ENCODE measurements around the gene L2HGDH.
"Not testable (repeated sequence)": the region's sequence is repeated elsewhere in the genome, so short reads cannot be mapped to it uniquely, and the experiment has no call there.

The L2HGDH gene

GRCh38 chr14:50311972-50312733 is at the start of gene L2HGDH, which contains the start of gene DMAC2L:
TSS of gene L2HGDH (minus strand) at chr14:50312229. CDS start at chr14:50312150, 79 bp downstream.
TSS of gene DMAC2L (plus strand) at chr14:50312324. CDS start at chr14:50321488, 9,164 bp downstream.
- peak; percentile 95 for DNase-seq (ENCODE audit: low read depth, low spot score)
- no peak for TF ChIP-seq CTCF (IDR thresholded peaks at IDR 0.05; ENCODE audit: low read depth, low read length)
- H3K4me3 ChIP-seq (ENCODE audit: low read depth, low read length), result peak within 1 kb of the TSS; percentile 73
- in situ Hi-C loops (cut with HindIII; ENCODE audit: low sequenced_read_pairs), result no loop called here

GRCh38 chr14:50360851-50361250 is 48.8 kb upstream of the L2HGDH start:
- TF ChIP-seq CTCF (IDR thresholded peaks at IDR 0.05; ENCODE audit: low read depth, low read length), result no peak
- H3K4me3 ChIP-seq (ENCODE audit: low read depth, low read length), result no peak overlapping the region
- in situ Hi-C loops (cut with HindIII; ENCODE audit: low sequenced_read_pairs), result no loop called here
- no peak for DNase-seq (ENCODE audit: low read depth, low spot score)

- in situ Hi-C loops (cut with HindIII; ENCODE audit: low sequenced_read_pairs), result no loop called here
- H3K4me3 ChIP-seq (ENCODE audit: low read depth, low read length), result no peak overlapping the region
- no peak for DNase-seq (ENCODE audit: low read depth, low spot score)
- TF ChIP-seq CTCF (IDR thresholded peaks at IDR 0.05; ENCODE audit: low read depth, low read length), result no peak
Measured at GRCh38 chr14:50360093-50360492, 48.1 kb upstream of the L2HGDH start.

GRCh38 chr14:50359631-50360030 is 47.6 kb upstream of the L2HGDH start:
- no peak for TF ChIP-seq CTCF (IDR thresholded peaks at IDR 0.05; ENCODE audit: low read depth, low read length)
- no peak overlapping the region for H3K4me3 ChIP-seq (ENCODE audit: low read depth, low read length)
- DNase-seq (ENCODE audit: low read depth, low spot score), result no peak
- in situ Hi-C loops (cut with HindIII; ENCODE audit: low sequenced_read_pairs), result no loop called here

GRCh38 chr14:50357753-50358395 is 45.8 kb upstream of the L2HGDH start:
- in situ Hi-C loops (cut with HindIII; ENCODE audit: low sequenced_read_pairs), result no loop called here
- H3K4me3 ChIP-seq (ENCODE audit: low read depth, low read length), result no peak overlapping the region
- no peak for DNase-seq (ENCODE audit: low read depth, low spot score)
- TF ChIP-seq CTCF (IDR thresholded peaks at IDR 0.05; ENCODE audit: low read depth, low read length), result no peak

- DNase-seq (ENCODE audit: low read depth, low spot score), result no peak
Measured at GRCh38 chr14:50357124-50357523, 45.1 kb upstream of the L2HGDH start.

GRCh38 chr14:50356283-50356682 is 44.3 kb upstream of the L2HGDH start:
- DNase-seq (ENCODE audit: low read depth, low spot score); H3K4me3 ChIP-seq (ENCODE audit: low read depth, low read length); in situ Hi-C loops (cut with HindIII; ENCODE audit: low sequenced_read_pairs): not testable (repeated sequence)

More at GRCh38 chr14:50357124-50357523, 45.1 kb upstream of the L2HGDH start:
- no peak overlapping the region for H3K4me3 ChIP-seq (ENCODE audit: low read depth, low read length)
- no peak for TF ChIP-seq CTCF (IDR thresholded peaks at IDR 0.05; ENCODE audit: low read depth, low read length)
- in situ Hi-C loops (cut with HindIII; ENCODE audit: low sequenced_read_pairs), result no loop called here
